ENCODE results near the gene CCL19.

Gene CCL19

DNA sequence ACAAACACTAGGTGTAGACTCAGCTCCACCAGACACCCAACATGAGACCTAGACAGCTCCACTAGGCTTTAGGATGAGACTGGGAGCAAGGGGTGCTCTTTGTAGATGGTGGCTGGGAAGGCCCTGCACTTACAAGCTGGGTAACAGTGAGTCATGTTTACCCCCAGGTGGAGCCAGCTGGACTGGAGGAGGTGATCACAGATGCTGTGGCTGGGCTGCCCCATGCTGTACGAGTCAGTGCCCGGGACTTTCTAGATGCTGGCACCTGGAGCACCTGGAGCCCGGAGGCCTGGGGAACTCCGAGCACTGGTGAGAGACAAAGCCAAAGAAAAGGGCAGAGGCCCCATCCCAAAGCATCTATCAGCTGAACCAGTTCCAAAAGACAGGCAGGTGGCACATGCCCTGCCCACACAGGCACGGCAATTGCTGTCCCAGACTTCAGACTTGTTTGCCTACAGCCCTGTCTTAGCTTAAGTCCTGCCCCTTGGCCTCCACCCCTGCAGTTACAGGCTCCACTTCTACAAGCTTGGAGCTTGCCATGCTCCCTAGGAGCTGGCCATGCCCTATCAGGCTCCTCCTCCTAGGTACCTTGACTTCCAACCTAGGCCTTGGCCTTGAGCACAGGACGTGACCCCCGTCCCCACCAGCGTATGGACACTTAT lies 31.4 kb downstream of the CCL19 start:
- Histone ChIP-seq H3K4me3 (ENCODE audit: low read length) (no peak overlapping the region), H3K36me3 (ENCODE audit: insufficient read depth, low read length) (no peaks in the 10 kb centered on the region), H3K9me3 (ENCODE audit: insufficient read depth, low read depth, low read length) (no peaks in the 10 kb centered on the region), H3K9ac (ENCODE audit: low read depth, low read length) (no peak overlapping the region), H3K27me3 (ENCODE audit: insufficient read depth, low read length) (no peaks in the 10 kb centered on the region), H3K4me1 (ENCODE audit: insufficient read depth, low read length) (peaks cover 4% of the 10 kb centered on the region), H3K27ac (ENCODE audit: low read depth, low read length) (no peak overlapping the region)
- 91% methylated on average over 8 of the region's 8 CpGs for WGBS

DNA sequence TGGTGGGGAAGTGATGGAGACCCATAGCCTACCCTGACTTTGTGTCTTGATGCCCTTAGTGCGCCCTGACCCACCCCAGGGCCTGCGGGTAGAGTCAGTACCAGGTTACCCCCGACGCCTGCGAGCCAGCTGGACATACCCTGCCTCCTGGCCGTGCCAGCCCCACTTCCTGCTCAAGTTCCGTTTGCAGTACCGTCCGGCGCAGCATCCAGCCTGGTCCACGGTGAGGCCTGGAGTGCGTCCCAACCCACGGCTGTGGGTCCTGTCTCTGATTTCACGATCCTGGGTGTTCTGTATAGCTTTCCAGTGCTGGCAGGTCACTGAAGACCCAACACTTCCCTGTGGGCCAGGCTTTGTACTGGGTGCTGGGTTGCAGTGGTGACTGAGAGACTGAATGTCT lies 32.6 kb downstream of the CCL19 start:
- no peaks in the 10 kb centered on the region for H3K27me3 ChIP-seq (ENCODE audit: insufficient read depth, low read length)

DNA sequence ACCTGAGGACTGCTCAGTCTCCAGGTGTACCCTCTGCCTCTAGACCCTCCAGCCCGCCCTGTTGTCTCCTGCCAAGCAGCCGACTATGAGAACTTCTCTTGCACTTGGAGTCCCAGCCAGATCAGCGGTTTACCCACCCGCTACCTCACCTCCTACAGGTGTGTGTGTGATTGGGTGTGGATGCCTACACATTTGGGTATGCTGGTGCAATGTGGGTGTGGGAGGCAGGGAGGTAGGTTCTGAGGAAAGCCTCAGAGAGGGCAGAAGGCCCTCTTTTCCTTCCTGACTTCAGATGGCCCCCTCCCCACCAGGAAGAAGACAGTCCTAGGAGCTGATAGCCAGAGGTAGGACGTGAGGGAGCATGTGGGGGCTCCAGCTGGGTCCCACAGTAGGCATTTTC lies 34.1 kb downstream of the CCL19 start:
- H3K4me3 ChIP-seq (ENCODE audit: low read length), result no peak overlapping the region
- no peak overlapping the region for H3K9ac ChIP-seq (ENCODE audit: low read depth, low read length)
- no peak overlapping the region for H3K27ac ChIP-seq (ENCODE audit: low read depth, low read length)
- peaks cover 19% of the 10 kb centered on the region for H3K4me1 ChIP-seq (ENCODE audit: insufficient read depth, low read length)
- no peaks in the 10 kb centered on the region for H3K9me3 ChIP-seq (ENCODE audit: insufficient read depth, low read depth, low read length)
- H3K36me3 ChIP-seq (ENCODE audit: insufficient read depth, low read length), result no peaks in the 10 kb centered on the region
- H3K27me3 ChIP-seq (ENCODE audit: insufficient read depth, low read length), result no peaks in the 10 kb centered on the region
- 95% methylated on average over 5 of the region's 5 CpGs for whole genome bisulfite sequencing

More for the DNA sequence above, 32.6 kb downstream of the CCL19 start:
- H3K9ac ChIP-seq (ENCODE audit: low read depth, low read length), result no peak overlapping the region
- peaks cover 6% of the 10 kb centered on the region for H3K4me1 ChIP-seq (ENCODE audit: insufficient read depth, low read length)
- H3K4me3 ChIP-seq (ENCODE audit: low read length), result no peak overlapping the region
- no peaks in the 10 kb centered on the region for H3K36me3 ChIP-seq (ENCODE audit: insufficient read depth, low read length)
- WGBS, result 94% methylated on average over 14 of the region's 14 CpGs
- no peak overlapping the region for H3K27ac ChIP-seq (ENCODE audit: low read depth, low read length)
- H3K9me3 ChIP-seq (ENCODE audit: insufficient read depth, low read depth, low read length), result no peaks in the 10 kb centered on the region

DNA sequence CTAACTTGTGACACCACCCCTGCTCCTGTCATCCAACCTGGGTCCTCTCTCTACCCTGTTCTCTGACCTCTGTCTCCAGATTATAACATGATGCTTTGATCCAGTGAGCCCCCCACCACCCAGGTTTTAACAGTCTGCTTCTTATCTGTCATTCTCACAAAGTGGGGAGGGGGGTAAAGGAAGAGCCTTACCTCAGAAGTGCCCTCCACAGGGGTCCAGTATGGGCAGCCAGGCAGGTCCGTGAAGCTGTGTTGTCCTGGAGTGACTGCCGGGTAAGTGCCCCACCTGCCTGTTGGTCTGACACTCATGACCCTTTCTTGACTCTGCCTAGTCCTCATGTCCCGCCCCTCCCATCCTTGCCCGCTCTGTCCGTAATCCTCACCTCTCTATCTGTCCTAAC lies 35.7 kb downstream of the CCL19 start:
- WGBS, result 66% methylated on average over 5 of the region's 5 CpGs
- Histone ChIP-seq H3K4me1 (ENCODE audit: insufficient read depth, low read length) (peaks cover 19% of the 10 kb centered on the region), H3K27me3 (ENCODE audit: insufficient read depth, low read length) (no peaks in the 10 kb centered on the region), H3K36me3 (ENCODE audit: insufficient read depth, low read length) (peaks cover 2% of the 10 kb centered on the region; the same call in 1 of the 2 replicates), H3K27ac (ENCODE audit: low read depth, low read length) (no peak overlapping the region), H3K9ac (ENCODE audit: low read depth, low read length) (no peak overlapping the region), H3K9me3 (ENCODE audit: insufficient read depth, low read depth, low read length) (no peaks in the 10 kb centered on the region), H3K4me3 (ENCODE audit: low read length) (no peak overlapping the region)

DNA sequence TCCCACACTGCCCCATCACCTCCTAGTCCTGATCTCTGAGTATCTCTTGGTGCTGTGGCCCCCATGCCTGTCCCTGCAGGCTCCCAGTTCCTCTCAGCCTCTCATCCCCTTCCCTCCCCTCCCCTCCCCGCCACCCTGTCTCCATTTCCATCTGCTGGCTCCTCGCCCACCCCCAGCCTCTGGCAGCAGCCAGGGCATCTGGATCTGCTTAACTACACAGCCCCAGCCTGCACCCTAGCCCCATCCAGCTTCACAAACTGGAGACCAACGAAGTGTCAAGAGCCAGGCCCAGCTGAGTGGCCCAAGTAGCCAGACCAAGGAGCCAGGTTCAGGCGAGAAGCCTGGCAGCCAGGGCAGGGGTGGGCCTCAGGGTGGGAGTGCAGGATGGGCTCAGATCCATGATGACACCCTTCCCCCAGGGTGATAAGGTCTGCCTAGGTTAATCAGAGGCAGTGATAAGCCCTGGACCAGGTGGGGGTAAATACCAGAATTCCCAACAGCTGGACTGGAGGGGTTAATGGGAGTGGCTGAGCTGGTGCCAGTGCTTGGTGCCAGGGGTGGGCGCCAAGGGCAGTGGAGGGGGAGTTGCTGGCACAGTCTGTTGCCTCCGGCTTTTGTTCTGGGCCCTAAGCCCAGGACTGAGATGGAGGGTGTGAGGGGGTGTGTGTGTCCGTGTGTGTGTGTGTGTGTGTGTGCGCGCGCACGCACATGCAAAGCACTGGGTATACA lies 36.6 kb downstream of the CCL19 start:
- no peak overlapping the region for H3K27ac ChIP-seq (ENCODE audit: low read depth, low read length)
- 76% methylated on average over 7 of the region's 11 CpGs for WGBS
- no peaks in the 10 kb centered on the region for H3K9me3 ChIP-seq (ENCODE audit: insufficient read depth, low read depth, low read length)
- H3K36me3 ChIP-seq (ENCODE audit: insufficient read depth, low read length), result peaks cover 11% of the 10 kb centered on the region
- no peak overlapping the region for H3K9ac ChIP-seq (ENCODE audit: low read depth, low read length)
- peaks cover 19% of the 10 kb centered on the region for H3K4me1 ChIP-seq (ENCODE audit: insufficient read depth, low read length)
- no peaks in the 10 kb centered on the region for H3K27me3 ChIP-seq (ENCODE audit: insufficient read depth, low read length)
- no peak overlapping the region for H3K4me3 ChIP-seq (ENCODE audit: low read length)

DNA sequence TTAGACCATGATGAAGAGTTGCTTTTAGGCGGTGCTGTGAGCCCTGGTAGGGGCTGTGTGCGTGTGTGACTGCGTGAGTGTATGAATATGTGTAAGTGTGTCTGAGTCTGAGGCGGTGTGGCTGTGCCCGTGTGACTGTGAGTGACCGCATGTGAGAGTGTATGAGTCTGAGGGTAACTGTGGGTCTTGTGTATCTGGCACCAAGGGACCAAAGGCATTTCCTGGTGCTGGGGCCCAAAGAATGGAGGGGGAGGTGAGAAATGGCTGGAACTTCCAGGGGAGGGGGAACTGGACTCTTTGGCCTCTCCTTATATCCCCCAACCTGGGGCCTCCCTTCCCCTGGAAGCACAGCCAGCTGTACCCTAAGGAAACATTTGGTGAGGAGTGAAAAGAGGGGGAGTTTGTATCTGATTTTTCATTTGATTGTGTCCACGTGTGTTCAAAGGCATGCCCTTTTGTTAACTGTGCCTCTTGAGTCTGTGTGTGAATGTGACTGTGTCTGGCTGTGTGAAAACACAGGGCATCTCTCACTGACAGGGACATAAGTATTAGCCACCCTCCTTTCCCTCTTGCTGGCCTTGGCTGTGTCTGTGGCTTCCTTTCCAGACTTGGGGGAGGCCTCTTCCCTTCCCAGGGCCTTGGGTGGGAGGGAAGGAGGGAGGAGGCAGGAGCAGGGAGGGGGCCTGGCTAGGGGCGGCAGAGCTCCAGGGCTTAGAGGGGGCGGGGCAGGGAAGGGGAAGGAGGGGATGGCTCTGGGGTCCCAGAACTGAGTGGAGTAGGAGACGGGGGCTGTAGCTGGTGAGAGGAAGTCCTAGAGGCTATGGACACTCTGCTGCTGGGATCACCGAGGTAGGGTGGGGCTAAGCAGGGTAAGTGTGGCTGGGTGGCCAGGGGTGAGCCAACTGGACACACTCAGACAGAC lies 37.7 kb downstream of the CCL19 start:
- Histone ChIP-seq H3K4me1 (ENCODE audit: insufficient read depth, low read length) (peaks cover 19% of the 10 kb centered on the region), H3K27ac (ENCODE audit: low read depth, low read length) (no peak overlapping the region), H3K36me3 (ENCODE audit: insufficient read depth, low read length) (peaks cover 22% of the 10 kb centered on the region), H3K4me3 (ENCODE audit: low read length) (no peak overlapping the region), H3K27me3 (ENCODE audit: insufficient read depth, low read length) (no peaks in the 10 kb centered on the region), H3K9ac (ENCODE audit: low read depth, low read length) (no peak overlapping the region), H3K9me3 (ENCODE audit: insufficient read depth, low read depth, low read length) (no peaks in the 10 kb centered on the region)
- 64% methylated on average over 11 of the region's 11 CpGs for WGBS

DNA sequence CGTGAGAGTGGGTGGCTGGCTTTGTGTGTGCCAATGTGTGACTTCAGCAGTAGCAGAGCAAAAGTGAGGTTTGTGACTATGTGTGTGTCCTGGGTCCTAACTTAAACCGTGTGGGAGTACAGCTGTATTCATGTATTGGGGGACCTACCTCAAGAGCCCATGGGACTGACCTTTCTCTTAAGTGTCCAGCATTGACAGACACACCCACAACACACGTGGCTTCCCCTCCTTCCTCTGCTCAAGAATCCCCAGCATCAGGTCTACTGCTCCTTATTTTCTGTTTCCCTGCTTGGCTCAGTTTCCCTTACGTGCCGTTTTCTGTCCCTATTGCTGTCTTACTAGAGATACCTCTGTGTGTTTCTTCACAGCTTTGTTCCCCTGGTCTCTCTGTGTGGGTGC lies 38.5 kb downstream of the CCL19 start:
- Histone ChIP-seq H3K9me3 (ENCODE audit: insufficient read depth, low read depth, low read length) (no peaks in the 10 kb centered on the region), H3K27me3 (ENCODE audit: insufficient read depth, low read length) (no peaks in the 10 kb centered on the region), H3K4me3 (ENCODE audit: low read length) (peak overlapping the region; percentile 27), H3K9ac (ENCODE audit: low read depth, low read length) (no peak overlapping the region), H3K36me3 (ENCODE audit: insufficient read depth, low read length) (peaks cover 24% of the 10 kb centered on the region), H3K27ac (ENCODE audit: low read depth, low read length) (no peak overlapping the region), H3K4me1 (ENCODE audit: insufficient read depth, low read length) (peaks cover 23% of the 10 kb centered on the region)
- 67% methylated on average over 5 of the region's 5 CpGs for WGBS

DNA sequence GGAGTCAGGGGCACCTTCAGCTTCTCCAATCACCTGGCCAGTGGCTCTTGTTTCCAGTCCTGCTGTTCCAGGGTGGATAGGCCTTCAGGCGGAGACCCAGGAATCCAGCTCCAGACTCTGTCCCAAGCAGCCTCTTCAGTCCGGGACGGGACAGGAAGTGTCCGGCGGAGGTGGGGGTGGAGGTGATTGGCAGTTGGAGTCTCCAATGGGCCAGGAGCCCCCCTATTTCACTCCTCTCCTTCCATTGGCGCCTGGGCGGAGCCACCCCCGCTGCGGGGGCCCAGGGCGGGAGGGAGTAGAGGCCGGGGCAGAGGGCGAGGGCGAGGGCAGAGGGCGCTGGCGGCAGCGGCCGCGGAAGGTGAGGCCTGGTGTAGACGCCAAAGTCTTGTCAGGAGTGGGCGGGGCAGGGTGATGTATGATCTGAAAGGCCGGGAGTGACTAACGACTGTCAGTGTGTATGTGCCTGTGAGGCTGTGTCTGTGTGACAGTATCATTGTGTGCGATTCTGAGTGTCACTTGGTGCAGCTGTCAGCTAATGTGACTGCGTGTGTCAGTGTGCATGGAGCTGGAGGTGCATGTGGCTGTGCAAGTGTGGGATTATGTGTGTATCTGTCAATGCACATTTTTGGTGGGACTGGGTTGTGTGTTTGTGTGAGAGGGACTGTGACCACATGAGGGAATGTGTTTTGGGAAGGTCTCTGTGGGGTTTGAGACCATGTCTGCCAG lies 39.0 kb downstream of the CCL19 start, which contains the start of gene IL11RA:
IL11RA (plus strand) TSS at position 310 of the 726 bp plus-strand sequence. CDS start 3,033 bp downstream, outside the sequence.
- no peaks in the 10 kb centered on the region for H3K9me3 ChIP-seq (ENCODE audit: insufficient read depth, low read depth, low read length)
- peaks cover 27% of the 10 kb centered on the region for H3K4me1 ChIP-seq (ENCODE audit: insufficient read depth, low read length)
- peak within 1 kb of the TSS; percentile 57 for H3K4me3 ChIP-seq (ENCODE audit: low read length)
- WGBS, result 5% methylated on average over 22 of the region's 24 CpGs
- peak within 1 kb of the TSS; percentile 45; the same call in 1 of the 2 replicates for H3K9ac ChIP-seq (ENCODE audit: low read depth, low read length)
- no peak within 1 kb of the TSS for H3K27ac ChIP-seq (ENCODE audit: low read depth, low read length)
- no peaks in the 10 kb centered on the region for H3K27me3 ChIP-seq (ENCODE audit: insufficient read depth, low read length)
- peaks cover 24% of the 10 kb centered on the region for H3K36me3 ChIP-seq (ENCODE audit: insufficient read depth, low read length)

DNA sequence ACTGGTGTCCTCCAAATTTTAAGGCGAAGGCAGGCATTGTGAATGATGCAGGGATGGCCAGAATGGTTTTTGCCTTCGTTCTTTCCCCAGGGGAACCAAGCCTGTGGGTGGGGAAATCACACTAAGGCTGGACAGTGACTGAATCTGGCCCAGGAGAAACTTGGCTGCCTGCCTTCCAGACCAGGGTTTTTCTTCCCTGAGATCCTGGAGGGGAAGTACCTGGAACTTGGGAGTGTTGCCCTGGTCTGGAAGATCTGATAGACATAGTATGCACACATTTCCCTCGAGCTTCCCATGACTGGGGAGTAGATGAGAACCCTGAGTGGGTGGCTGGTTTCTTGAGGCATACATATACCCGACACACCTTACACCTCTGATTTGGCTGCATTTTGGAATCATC lies 39.8 kb downstream of the CCL19 start:
- Histone ChIP-seq H3K9ac (ENCODE audit: low read depth, low read length) (peak overlapping the region; percentile 45; the same call in 1 of the 2 replicates), H3K27ac (ENCODE audit: low read depth, low read length) (no peak overlapping the region), H3K9me3 (ENCODE audit: insufficient read depth, low read depth, low read length) (no peaks in the 10 kb centered on the region), H3K27me3 (ENCODE audit: insufficient read depth, low read length) (no peaks in the 10 kb centered on the region), H3K36me3 (ENCODE audit: insufficient read depth, low read length) (peaks cover 24% of the 10 kb centered on the region), H3K4me1 (ENCODE audit: insufficient read depth, low read length) (peaks cover 28% of the 10 kb centered on the region), H3K4me3 (ENCODE audit: low read length) (peak overlapping the region; percentile 57)
- 86% methylated on average over 4 of the region's 4 CpGs for WGBS

DNA sequence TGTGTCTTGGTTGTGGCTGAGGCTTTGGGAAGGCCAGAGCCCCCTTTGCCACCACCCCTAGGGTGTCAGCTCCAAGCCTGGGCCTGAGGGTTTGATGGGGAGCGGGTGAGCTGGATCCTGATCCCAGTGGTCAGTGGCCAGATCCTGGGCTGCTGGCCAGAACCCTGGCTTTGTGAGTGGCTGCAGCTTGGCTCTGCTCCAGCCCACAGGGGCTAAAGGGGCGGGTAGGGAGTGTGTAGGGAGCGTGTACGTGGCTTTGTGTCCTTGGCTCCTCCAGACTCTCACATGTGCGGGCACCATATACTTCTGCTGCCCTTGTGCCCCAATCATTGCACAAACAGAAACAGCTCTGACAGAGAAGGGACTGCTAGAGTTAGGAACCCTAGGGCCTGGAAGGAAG lies 40.3 kb downstream of the CCL19 start:
- no peaks in the 10 kb centered on the region for H3K9me3 ChIP-seq (ENCODE audit: insufficient read depth, low read depth, low read length)
- 90% methylated on average over 5 of the region's 5 CpGs for WGBS
- peaks cover 32% of the 10 kb centered on the region for H3K4me1 ChIP-seq (ENCODE audit: insufficient read depth, low read length)
- H3K27me3 ChIP-seq (ENCODE audit: insufficient read depth, low read length), result no peaks in the 10 kb centered on the region
- no peak overlapping the region for H3K27ac ChIP-seq (ENCODE audit: low read depth, low read length)
- H3K9ac ChIP-seq (ENCODE audit: low read depth, low read length), result no peak overlapping the region
- peaks cover 24% of the 10 kb centered on the region for H3K36me3 ChIP-seq (ENCODE audit: insufficient read depth, low read length)
- no peak overlapping the region for H3K4me3 ChIP-seq (ENCODE audit: low read length)
